Measurements from ENCODE around the gene MASP1.

DNA sequence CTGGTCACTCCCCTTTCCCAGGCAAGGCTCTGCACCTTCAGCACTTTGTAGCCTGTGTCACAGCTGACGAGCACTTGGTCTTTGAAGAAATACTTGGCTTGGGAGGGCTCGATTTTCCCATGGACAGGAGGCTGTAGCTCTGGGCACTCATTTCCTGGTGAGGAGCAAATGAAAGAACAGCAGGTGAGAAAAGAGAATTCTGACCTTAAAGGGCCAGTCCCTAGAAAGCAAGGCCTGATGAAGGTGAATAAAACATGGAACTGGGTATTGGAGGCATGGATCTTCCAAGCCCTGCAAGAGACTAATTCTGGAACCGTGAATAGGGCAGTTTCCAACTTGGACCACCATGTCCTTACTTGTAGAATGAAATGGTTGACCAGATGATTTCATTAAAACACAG, 39.9 kb downstream of the MASP1 start:
- TF ChIP-seq POLR2A (IDR thresholded peaks at IDR 0.05), result no peak
- TF ChIP-seq, protein P1, sequence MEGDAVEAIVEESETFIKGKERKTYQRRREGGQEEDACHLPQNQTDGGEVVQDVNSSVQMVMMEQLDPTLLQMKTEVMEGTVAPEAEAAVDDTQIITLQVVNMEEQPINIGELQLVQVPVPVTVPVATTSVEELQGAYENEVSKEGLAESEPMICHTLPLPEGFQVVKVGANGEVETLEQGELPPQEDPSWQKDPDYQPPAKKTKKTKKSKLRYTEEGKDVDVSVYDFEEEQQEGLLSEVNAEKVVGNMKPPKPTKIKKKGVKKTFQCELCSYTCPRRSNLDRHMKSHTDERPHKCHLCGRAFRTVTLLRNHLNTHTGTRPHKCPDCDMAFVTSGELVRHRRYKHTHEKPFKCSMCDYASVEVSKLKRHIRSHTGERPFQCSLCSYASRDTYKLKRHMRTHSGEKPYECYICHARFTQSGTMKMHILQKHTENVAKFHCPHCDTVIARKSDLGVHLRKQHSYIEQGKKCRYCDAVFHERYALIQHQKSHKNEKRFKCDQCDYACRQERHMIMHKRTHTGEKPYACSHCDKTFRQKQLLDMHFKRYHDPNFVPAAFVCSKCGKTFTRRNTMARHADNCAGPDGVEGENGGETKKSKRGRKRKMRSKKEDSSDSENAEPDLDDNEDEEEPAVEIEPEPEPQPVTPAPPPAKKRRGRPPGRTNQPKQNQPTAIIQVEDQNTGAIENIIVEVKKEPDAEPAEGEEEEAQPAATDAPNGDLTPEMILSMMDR (IDR thresholded peaks at IDR 0.05), result no peak

Measured in suprapubic skin (tissue), 3 donors.